A549 (cell line): ENCODE measurements around the gene SORCS1.

Experiments
- JUN ChIP-seq, 2 experiments: fragments of >200 bp; sonication (Bioruptor Twin); formaldehyde crosslinking; IDR thresholded peaks; 2 replicates in 1 of 2; 3 replicates in 1 of 2; pipeline ENCODE4 v1.6.1; 2016 to 2017
- MYC ChIP-seq: IDR thresholded peaks from 2 replicates; pipeline ENCODE4 v1.6.1; 2012; ENCODE audit warnings: mild to moderate bottlenecking, inconsistent platforms, low read length, improper control_type of control experiment, borderline replicate concordance
- POLR2A ChIP-seq: IDR thresholded peaks from 2 replicates; pipeline ENCODE4 v1.6.1; 2012; ENCODE audit warnings: mild to moderate bottlenecking, low read length
- TF ChIP-seq, protein P1 (sequence below): fragments of >200 bp; sonication (Bioruptor Twin); formaldehyde crosslinking; IDR thresholded peaks from 3 replicates; pipeline ENCODE4 v1.5.1; 2016
- TF ChIP-seq, protein P2 (sequence below): fragments of 250-450 bp; sonication (Bioruptor Pico); IDR thresholded peaks from 2 replicates; pipeline ENCODE4 v1.5.0; 2020; ENCODE audit warnings: low read depth, mild to moderate bottlenecking, moderate library complexity

DNA sequence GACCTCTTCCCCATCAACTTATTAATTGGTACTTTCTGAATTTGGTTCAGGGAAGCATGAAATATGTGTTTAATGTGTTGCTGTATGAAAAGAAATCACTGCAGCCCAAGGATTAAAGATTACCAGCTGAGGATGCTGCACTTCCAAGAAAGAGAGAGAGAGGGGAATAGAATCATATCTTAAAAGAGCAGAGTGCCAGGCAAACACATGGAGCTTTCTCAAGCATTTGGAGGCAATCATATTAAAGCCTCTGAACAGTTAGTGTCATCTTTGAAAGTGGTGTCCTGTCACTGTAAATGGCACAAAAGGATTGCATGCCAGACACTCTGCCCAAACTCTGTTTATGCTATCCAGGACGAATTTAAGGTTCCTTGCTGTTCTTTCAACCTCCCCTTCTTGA, 386.7 kb downstream of the SORCS1 start:
- TF ChIP-seq, protein P1, sequence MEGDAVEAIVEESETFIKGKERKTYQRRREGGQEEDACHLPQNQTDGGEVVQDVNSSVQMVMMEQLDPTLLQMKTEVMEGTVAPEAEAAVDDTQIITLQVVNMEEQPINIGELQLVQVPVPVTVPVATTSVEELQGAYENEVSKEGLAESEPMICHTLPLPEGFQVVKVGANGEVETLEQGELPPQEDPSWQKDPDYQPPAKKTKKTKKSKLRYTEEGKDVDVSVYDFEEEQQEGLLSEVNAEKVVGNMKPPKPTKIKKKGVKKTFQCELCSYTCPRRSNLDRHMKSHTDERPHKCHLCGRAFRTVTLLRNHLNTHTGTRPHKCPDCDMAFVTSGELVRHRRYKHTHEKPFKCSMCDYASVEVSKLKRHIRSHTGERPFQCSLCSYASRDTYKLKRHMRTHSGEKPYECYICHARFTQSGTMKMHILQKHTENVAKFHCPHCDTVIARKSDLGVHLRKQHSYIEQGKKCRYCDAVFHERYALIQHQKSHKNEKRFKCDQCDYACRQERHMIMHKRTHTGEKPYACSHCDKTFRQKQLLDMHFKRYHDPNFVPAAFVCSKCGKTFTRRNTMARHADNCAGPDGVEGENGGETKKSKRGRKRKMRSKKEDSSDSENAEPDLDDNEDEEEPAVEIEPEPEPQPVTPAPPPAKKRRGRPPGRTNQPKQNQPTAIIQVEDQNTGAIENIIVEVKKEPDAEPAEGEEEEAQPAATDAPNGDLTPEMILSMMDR = no peak
- TF ChIP-seq POLR2A = no peak
- TF ChIP-seq JUN (IDR thresholded peaks at IDR 0.05) = no peak
- TF ChIP-seq, protein P2, sequence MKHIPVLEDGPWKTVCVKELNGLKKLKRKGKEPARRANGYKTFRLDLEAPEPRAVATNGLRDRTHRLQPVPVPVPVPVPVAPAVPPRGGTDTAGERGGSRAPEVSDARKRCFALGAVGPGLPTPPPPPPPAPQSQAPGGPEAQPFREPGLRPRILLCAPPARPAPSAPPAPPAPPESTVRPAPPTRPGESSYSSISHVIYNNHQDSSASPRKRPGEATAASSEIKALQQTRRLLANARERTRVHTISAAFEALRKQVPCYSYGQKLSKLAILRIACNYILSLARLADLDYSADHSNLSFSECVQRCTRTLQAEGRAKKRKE (CRISPR knock-in tag) = no peak
- no peak for TF ChIP-seq MYC
